GM12878 (cell line): ENCODE data around the gene HS1BP3. TPM values are rescaled to one million over a fixed set of nuclear protein-coding genes. Genes with fewer than 3 reads are reported as not detected.

Experiments
- BHLHE40 ChIP-seq, 2 experiments: fragments of 450-650 bp in 1 of 2; IDR thresholded peaks; 2 replicates each; pipeline ENCODE4 v1.6.1; 2011 to 2017; ENCODE audit warnings: low read depth in 2 of 2, borderline replicate concordance in 1 of 2, improper control_type of control experiment in 1 of 2, low read length in 1 of 2, mild to moderate bottlenecking in 1 of 2
- BMI1 ChIP-seq: fragments of 450-650 bp; IDR thresholded peaks from 2 replicates; pipeline ENCODE4 v1.6.1; 2016; ENCODE audit warnings: mild to moderate bottlenecking, moderate library complexity, borderline replicate concordance
- DPF2 ChIP-seq: fragments of 450-650 bp; IDR thresholded peaks from 2 replicates; pipeline ENCODE4 v1.6.1; 2017; ENCODE audit warnings: mild to moderate bottlenecking
- EED ChIP-seq: sonication (generic); IDR thresholded peaks from 2 replicates; pipeline ENCODE4 v1.6.1; 2016; ENCODE audit warnings: antibody characterized with exemption, low read depth
- EP300 ChIP-seq, 2 experiments: fragments of 150-350 bp in 1 of 2; IDR thresholded peaks; 2 replicates each; pipeline ENCODE4 v1.6.1; 2011 to 2012; ENCODE audit warnings: low read depth in 2 of 2, low read length in 2 of 2, borderline replicate concordance in 1 of 2, improper control_type of control experiment in 1 of 2, inconsistent platforms in 1 of 2; ENCODE audit not compliant: control insufficient read depth in 1 of 2
- ETV6 ChIP-seq, 2 experiments: fragments of 450-650 bp in 1 of 2; IDR thresholded peaks in 1 of 2; conservative IDR thresholded peaks in 1 of 2; 2 replicates each; pipeline ENCODE4 v1.6.1; 2014; ENCODE audit warnings: antibody characterized with exemption in 1 of 2, borderline replicate concordance in 1 of 2, low read depth in 1 of 2, mild to moderate bottlenecking in 1 of 2, moderate library complexity in 1 of 2
- IKZF1 ChIP-seq: fragments of 450-650 bp; conservative IDR thresholded peaks from 2 replicates; pipeline ENCODE4 v1.6.1; 2017; ENCODE audit warnings: antibody characterized with exemption, mild to moderate bottlenecking
- MTA2 ChIP-seq: fragments of 450-650 bp; IDR thresholded peaks from 2 replicates; pipeline ENCODE4 v1.6.1; 2016; ENCODE audit warnings: low read depth, mild to moderate bottlenecking, moderate library complexity
- MYC ChIP-seq: IDR thresholded peaks from 2 replicates; pipeline ENCODE4 v1.6.1; 2011; ENCODE audit warnings: mild to moderate bottlenecking, low read length, moderate library complexity, inconsistent platforms; ENCODE audit not compliant: insufficient read depth, insufficient replicate concordance, insufficient read length, severe bottlenecking
- NBN ChIP-seq: fragments of 450-650 bp; IDR thresholded peaks from 2 replicates; pipeline ENCODE4 v1.6.1; 2016
- NR2F1 ChIP-seq: fragments of 450-650 bp; conservative IDR thresholded peaks from 2 replicates; pipeline ENCODE4 v1.6.1; 2017; ENCODE audit warnings: mild to moderate bottlenecking
- POU2F2 ChIP-seq: IDR thresholded peaks from 3 replicates; pipeline ENCODE4 v1.6.1; 2011; ENCODE audit warnings: low read depth, mild to moderate bottlenecking, low read length, borderline replicate concordance
- RBBP5 ChIP-seq: fragments of 200-600 bp; sonication (generic); conservative IDR thresholded peaks from 2 replicates; pipeline ENCODE4 v1.6.1; 2016
- RUNX3 ChIP-seq: IDR thresholded peaks from 2 replicates; pipeline ENCODE4 v1.6.1; 2012; ENCODE audit warnings: low read length, inconsistent platforms
- SMARCA5 ChIP-seq: fragments of 450-650 bp; IDR thresholded peaks from 2 replicates; pipeline ENCODE4 v1.6.1; 2017; ENCODE audit warnings: mild to moderate bottlenecking
- SUPT20H ChIP-seq: IDR thresholded peaks from 2 replicates; pipeline ENCODE4 v1.6.1; 2011; ENCODE audit warnings: low read depth, mild to moderate bottlenecking, low read length, moderate library complexity, borderline replicate concordance; ENCODE audit not compliant: control insufficient read depth
- SUZ12 ChIP-seq: fragments of 200-600 bp; sonication (generic); IDR thresholded peaks from one replicate; pipeline ENCODE4 v1.6.1; 2018; ENCODE audit warnings: antibody characterized with exemption, mild to moderate bottlenecking; ENCODE audit not compliant: unreplicated experiment
- YY1 ChIP-seq: IDR thresholded peaks from 2 replicates; pipeline ENCODE4 v1.6.1; 2011; ENCODE audit warnings: low read depth, mild to moderate bottlenecking, low read length
- ZNF384 ChIP-seq: IDR thresholded peaks from 2 replicates; pipeline ENCODE4 v1.6.1; 2012; ENCODE audit warnings: low read depth, mild to moderate bottlenecking, low read length, improper control_type of control experiment, borderline replicate concordance
- polyA plus RNA-seq, 11 experiments: library from polyadenylated mRNA; depleted of rRNA in 4 of 11; unstranded in 6 of 11; stranded (reverse) in 5 of 11; fragments of >200 nt; fragmentation: Nextera tagmentation in 4 of 11; fragmentation: Illumina TruSeq in 1 of 11; extraction: Ambion mirVana in 4 of 11; extraction: Trizol in 1 of 11; gene quantifications; 1 replicate in 1 of 11; 2 replicates in 10 of 11; pipeline versions ENCODE4 v1.2.1 to v1.2.3, GENCODE V29; 2011 to 2016; ENCODE audit warnings: inconsistent platforms in 2 of 11, missing spikeins in 2 of 11, low read depth in 1 of 11
- total RNA-seq, 4 experiments: library from RNA; depleted of rRNA in 3 of 4; stranded (reverse); fragments of >200 nt in 3 of 4; fragmentation: Illumina TruSeq in 1 of 4; extraction: Trizol in 1 of 4; gene quantifications; 2 replicates each; pipeline versions ENCODE4 v1.2.1 to v1.2.3, GENCODE V29; 2013 to 2021
- TF ChIP-seq, protein P1 (sequence below): IDR thresholded peaks from 2 replicates; pipeline ENCODE4 v1.6.1; 2012; ENCODE audit warnings: low read length, inconsistent platforms
- TF ChIP-seq, protein P2 (sequence below): IDR thresholded peaks from 2 replicates; pipeline ENCODE4 v1.6.1; 2011; ENCODE audit warnings: low read depth, low read length, improper control_type of control experiment, borderline replicate concordance
- TF ChIP-seq, protein P3 (sequence below): fragments of 450-650 bp; IDR thresholded peaks from 2 replicates; pipeline ENCODE4 v1.6.1; 2017; ENCODE audit warnings: antibody characterized with exemption, mild to moderate bottlenecking, moderate library complexity
- TF ChIP-seq, protein P4 (sequence below): fragments of 450-650 bp; IDR thresholded peaks from 2 replicates; pipeline ENCODE4 v1.6.1; 2017; ENCODE audit warnings: mild to moderate bottlenecking, low read depth, inconsistent platforms; ENCODE audit not compliant: poor library complexity, severe bottlenecking

HS1BP3 gene
- total and polyA plus RNA-seq, 10 of the 15 experiments (the other 5 are each of a cell fraction or from before 2014, with no cell fraction given): 0.47 to 7.2 (median 4.6) TPM

DNA sequence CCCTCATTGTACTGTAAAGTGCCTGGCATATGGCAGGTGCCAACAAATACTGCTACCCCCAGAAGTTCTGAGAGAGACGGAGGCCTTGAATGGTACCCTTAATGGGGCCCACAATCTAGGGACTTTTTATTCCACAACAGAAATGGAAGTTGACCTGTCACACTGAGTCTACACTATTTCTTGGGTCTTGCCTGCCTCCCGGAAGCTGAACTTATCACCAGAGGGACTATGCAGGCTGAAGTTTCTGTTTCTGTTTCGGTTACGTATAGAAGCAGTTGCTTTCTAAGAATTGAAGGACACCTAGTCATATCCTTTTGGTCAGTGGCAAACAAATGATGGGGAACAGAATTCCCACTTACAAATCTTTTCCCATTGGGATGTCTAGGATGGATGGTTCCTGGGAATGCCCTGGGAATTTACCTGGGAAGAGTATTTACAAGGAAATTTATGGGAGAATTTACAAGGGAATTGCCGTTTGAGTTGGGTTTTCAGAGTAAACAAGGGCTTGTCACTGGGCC lies 74.2 kb downstream of the HS1BP3 start (continued):
- TF ChIP-seq MYC (no peak), MTA2 (peak; percentile 54; the same call in 1 of the 2 replicates), SUPT20H (no peak), BHLHE40 (IDR thresholded peaks at IDR 0.05; ENCODE audit: borderline replicate concordance in 1 of 2, low read depth in 2 of 2, low read length in 1 of 2) (peak; percentile 24 to 42; a peak in 2 of 4 replicates), POU2F2 (peak; percentile 22; the same call in 2 of the 3 replicates), NR2F1 (peak; percentile 37; the same call in 1 of the 2 replicates), ZNF384 (no peak), ETV6 (conservative IDR thresholded peaks at IDR 0.05 in 1 of 2, IDR thresholded peaks at IDR 0.05 in 1 of 2; ENCODE audit: borderline replicate concordance in 1 of 2, low read depth in 1 of 2) (peak in 1 of 2 experiments; percentile 80; a peak in 2 of 4 replicates), RBBP5 (no peak; the same call in 1 of the 2 replicates), EED (peak; percentile 94), RUNX3 (peak; percentile 27; the same call in 1 of the 2 replicates), SUZ12 (no peak), EP300 (IDR thresholded peaks at IDR 0.05; ENCODE audit: borderline replicate concordance in 1 of 2, control insufficient read depth in 1 of 2, low read depth in 2 of 2, low read length in 2 of 2) (peak; percentile 64 to 65; a peak in 2 of 4 replicates), BMI1 (peak; percentile 23; the same call in 1 of the 2 replicates), SMARCA5 (no peak), NBN (peak; percentile 32; the same call in 1 of the 2 replicates), DPF2 (peak; percentile 63), IKZF1 (peak; percentile 97), YY1 (peak; percentile 35; the same call in 1 of the 2 replicates)
- TF ChIP-seq, protein P1, sequence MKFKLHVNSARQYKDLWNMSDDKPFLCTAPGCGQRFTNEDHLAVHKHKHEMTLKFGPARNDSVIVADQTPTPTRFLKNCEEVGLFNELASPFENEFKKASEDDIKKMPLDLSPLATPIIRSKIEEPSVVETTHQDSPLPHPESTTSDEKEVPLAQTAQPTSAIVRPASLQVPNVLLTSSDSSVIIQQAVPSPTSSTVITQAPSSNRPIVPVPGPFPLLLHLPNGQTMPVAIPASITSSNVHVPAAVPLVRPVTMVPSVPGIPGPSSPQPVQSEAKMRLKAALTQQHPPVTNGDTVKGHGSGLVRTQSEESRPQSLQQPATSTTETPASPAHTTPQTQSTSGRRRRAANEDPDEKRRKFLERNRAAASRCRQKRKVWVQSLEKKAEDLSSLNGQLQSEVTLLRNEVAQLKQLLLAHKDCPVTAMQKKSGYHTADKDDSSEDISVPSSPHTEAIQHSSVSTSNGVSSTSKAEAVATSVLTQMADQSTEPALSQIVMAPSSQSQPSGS: peak; percentile 46; the same call in 1 of the 2 replicates
- TF ChIP-seq, protein P2, sequence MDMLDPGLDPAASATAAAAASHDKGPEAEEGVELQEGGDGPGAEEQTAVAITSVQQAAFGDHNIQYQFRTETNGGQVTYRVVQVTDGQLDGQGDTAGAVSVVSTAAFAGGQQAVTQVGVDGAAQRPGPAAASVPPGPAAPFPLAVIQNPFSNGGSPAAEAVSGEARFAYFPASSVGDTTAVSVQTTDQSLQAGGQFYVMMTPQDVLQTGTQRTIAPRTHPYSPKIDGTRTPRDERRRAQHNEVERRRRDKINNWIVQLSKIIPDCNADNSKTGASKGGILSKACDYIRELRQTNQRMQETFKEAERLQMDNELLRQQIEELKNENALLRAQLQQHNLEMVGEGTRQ: no peak
- TF ChIP-seq, protein P3, sequence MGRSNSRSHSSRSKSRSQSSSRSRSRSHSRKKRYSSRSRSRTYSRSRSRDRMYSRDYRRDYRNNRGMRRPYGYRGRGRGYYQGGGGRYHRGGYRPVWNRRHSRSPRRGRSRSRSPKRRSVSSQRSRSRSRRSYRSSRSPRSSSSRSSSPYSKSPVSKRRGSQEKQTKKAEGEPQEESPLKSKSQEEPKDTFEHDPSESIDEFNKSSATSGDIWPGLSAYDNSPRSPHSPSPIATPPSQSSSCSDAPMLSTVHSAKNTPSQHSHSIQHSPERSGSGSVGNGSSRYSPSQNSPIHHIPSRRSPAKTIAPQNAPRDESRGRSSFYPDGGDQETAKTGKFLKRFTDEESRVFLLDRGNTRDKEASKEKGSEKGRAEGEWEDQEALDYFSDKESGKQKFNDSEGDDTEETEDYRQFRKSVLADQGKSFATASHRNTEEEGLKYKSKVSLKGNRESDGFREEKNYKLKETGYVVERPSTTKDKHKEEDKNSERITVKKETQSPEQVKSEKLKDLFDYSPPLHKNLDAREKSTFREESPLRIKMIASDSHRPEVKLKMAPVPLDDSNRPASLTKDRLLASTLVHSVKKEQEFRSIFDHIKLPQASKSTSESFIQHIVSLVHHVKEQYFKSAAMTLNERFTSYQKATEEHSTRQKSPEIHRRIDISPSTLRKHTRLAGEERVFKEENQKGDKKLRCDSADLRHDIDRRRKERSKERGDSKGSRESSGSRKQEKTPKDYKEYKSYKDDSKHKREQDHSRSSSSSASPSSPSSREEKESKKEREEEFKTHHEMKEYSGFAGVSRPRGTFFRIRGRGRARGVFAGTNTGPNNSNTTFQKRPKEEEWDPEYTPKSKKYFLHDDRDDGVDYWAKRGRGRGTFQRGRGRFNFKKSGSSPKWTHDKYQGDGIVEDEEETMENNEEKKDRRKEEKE: no peak
- TF ChIP-seq, protein P4, sequence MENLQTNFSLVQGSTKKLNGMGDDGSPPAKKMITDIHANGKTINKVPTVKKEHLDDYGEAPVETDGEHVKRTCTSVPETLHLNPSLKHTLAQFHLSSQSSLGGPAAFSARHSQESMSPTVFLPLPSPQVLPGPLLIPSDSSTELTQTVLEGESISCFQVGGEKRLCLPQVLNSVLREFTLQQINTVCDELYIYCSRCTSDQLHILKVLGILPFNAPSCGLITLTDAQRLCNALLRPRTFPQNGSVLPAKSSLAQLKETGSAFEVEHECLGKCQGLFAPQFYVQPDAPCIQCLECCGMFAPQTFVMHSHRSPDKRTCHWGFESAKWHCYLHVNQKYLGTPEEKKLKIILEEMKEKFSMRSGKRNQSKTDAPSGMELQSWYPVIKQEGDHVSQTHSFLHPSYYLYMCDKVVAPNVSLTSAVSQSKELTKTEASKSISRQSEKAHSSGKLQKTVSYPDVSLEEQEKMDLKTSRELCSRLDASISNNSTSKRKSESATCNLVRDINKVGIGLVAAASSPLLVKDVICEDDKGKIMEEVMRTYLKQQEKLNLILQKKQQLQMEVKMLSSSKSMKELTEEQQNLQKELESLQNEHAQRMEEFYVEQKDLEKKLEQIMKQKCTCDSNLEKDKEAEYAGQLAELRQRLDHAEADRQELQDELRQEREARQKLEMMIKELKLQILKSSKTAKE: peak; percentile 71
